IgD-negative memory B cell (primary cell): ENCODE results near the gene STON2. TPM values are rescaled to one million over a fixed set of nuclear protein-coding genes. Genes with fewer than 3 reads are reported as not detected.
"Not testable (repeated sequence)": the region's sequence is repeated elsewhere in the genome, so short reads cannot be mapped to it uniquely, and the experiment has no call there.

Source experiments
- H3K27ac Mint-ChIP-seq, 3 donors: one replicate each; pipeline ENCODE4 v1.8.0; 2020 to 2022; ENCODE audit warnings: mild to moderate bottlenecking in 3 of 3, mixed read lengths in 3 of 3, moderate library complexity in 1 of 3
- H3K27me3 Mint-ChIP-seq: one replicate; pipeline ENCODE4 v1.8.0; 2021; ENCODE audit warnings: mixed read lengths
- H3K36me3 Mint-ChIP-seq: one replicate; pipeline ENCODE4 v1.8.0; 2020; ENCODE audit warnings: mild to moderate bottlenecking, mixed read lengths
- H3K4me1 Mint-ChIP-seq, 3 donors: one replicate each; pipeline ENCODE4 v1.8.0; 2020 to 2022; ENCODE audit warnings: mixed read lengths in 3 of 3, mild to moderate bottlenecking in 1 of 3
- H3K4me3 Mint-ChIP-seq, 4 donors: one replicate each; pipeline ENCODE4 v1.8.0; 2020 to 2022; ENCODE audit warnings: mild to moderate bottlenecking in 4 of 4, mixed read lengths in 4 of 4, moderate library complexity in 3 of 4
- H3K9me3 Mint-ChIP-seq, 3 donors: one replicate each; pipeline ENCODE4 v1.8.0; 2020 to 2021; ENCODE audit warnings: mixed read lengths in 3 of 3, mild to moderate bottlenecking in 1 of 3
- polyA plus RNA-seq: library from polyadenylated mRNA; unstranded; fragments of 300-500 nt; fragmentation: Illumina TruSeq; gene quantifications from one replicate; pipeline ENCODE4 v1.2.3, GENCODE V29; 2021

Gene STON2
- polyA plus RNA-seq, 1 donor from 2014 or later: 0.69 TPM

GRCh38 chr14:81269979-81270375 lies 130.1 kb downstream of the STON2 start:
- Mint-ChIP-seq H3K27ac (no peak overlapping the region), H3K9me3 (no peaks in the 10 kb centered on the region), H3K4me3 (no peak overlapping the region), H3K4me1 (no peaks in the 10 kb centered on the region), H3K36me3 (no peaks in the 10 kb centered on the region), H3K27me3 (peaks cover 6% of the 10 kb centered on the region)

GRCh38 chr14:81269100-81269978 lies 130.8 kb downstream of the STON2 start:
- Mint-ChIP-seq H3K4me3 (no peak overlapping the region), H3K27me3 (peaks cover 6% of the 10 kb centered on the region), H3K27ac (no peak overlapping the region), H3K9me3 (no peaks in the 10 kb centered on the region), H3K4me1 (no peaks in the 10 kb centered on the region), H3K36me3 (no peaks in the 10 kb centered on the region)

GRCh38 chr14:81268016-81268416 lies 132.1 kb downstream of the STON2 start:
- Mint-ChIP-seq H3K27me3 (peaks cover 4% of the 10 kb centered on the region), H3K27ac (no peak overlapping the region), H3K9me3 (no peaks in the 10 kb centered on the region), H3K36me3 (no peaks in the 10 kb centered on the region), H3K4me3 (no peak overlapping the region), H3K4me1 (no peaks in the 10 kb centered on the region)

GRCh38 chr14:81265636-81266169 lies 134.4 kb downstream of the STON2 start:
- H3K27ac Mint-ChIP-seq: no peak overlapping the region
- H3K27me3 Mint-ChIP-seq: peaks cover 15% of the 10 kb centered on the region
- no peaks in the 10 kb centered on the region for H3K9me3 Mint-ChIP-seq
- peak overlapping the region in 1 of 4 donors; percentile 18 for H3K4me3 Mint-ChIP-seq
- no peaks in the 10 kb centered on the region for H3K36me3 Mint-ChIP-seq
- H3K4me1 Mint-ChIP-seq: no peaks in the 10 kb centered on the region

GRCh38 chr14:81264671-81265070 lies 135.5 kb downstream of the STON2 start:
- Mint-ChIP-seq H3K4me3 (no peak overlapping the region), H3K36me3 (no peaks in the 10 kb centered on the region), H3K9me3 (no peaks in the 10 kb centered on the region)

GRCh38 chr14:81263777-81264410 lies 136.2 kb downstream of the STON2 start:
- H3K36me3 Mint-ChIP-seq: peaks cover 2% of the 10 kb centered on the region
- H3K27me3 Mint-ChIP-seq: peaks cover 23% of the 10 kb centered on the region
- H3K9me3 Mint-ChIP-seq: peaks cover 0 to 2% (median 0%) of the 10 kb centered on the region in 3 donors
- H3K4me3 Mint-ChIP-seq: no peak overlapping the region
- H3K4me1 Mint-ChIP-seq: no peaks in the 10 kb centered on the region
- H3K27ac Mint-ChIP-seq: no peak overlapping the region

More at GRCh38 chr14:81264671-81265070, 135.5 kb downstream of the STON2 start:
- no peaks in the 10 kb centered on the region for H3K4me1 Mint-ChIP-seq
- no peak overlapping the region for H3K27ac Mint-ChIP-seq
- peaks cover 20% of the 10 kb centered on the region for H3K27me3 Mint-ChIP-seq

- H3K4me1 Mint-ChIP-seq: peaks cover 5 to 7% (median 6%) of the 10 kb centered on the region in 3 donors
- peaks cover 22% of the 10 kb centered on the region for H3K27me3 Mint-ChIP-seq
- peaks cover 0 to 2% (median 0%) of the 10 kb centered on the region in 3 donors for H3K9me3 Mint-ChIP-seq
- H3K36me3 Mint-ChIP-seq: peaks cover 2% of the 10 kb centered on the region
- H3K27ac Mint-ChIP-seq: no peak overlapping the region
- H3K4me3 Mint-ChIP-seq: no peak overlapping the region
Measured at GRCh38 chr14:81261176-81261575, 138.9 kb downstream of the STON2 start.

GRCh38 chr14:81260732-81261131 lies 139.4 kb downstream of the STON2 start:
- Mint-ChIP-seq H3K36me3 (peaks cover 2% of the 10 kb centered on the region), H3K27me3 (peaks cover 22% of the 10 kb centered on the region), H3K27ac (no peak overlapping the region), H3K9me3 (peaks cover 0 to 2% (median 0%) of the 10 kb centered on the region in 3 donors), H3K4me3 (no peak overlapping the region), H3K4me1 (peaks cover 6 to 7% (median 6%) of the 10 kb centered on the region in 3 donors)

- peaks cover 15% of the 10 kb centered on the region for H3K27me3 Mint-ChIP-seq
- peaks cover 6 to 8% (median 7%) of the 10 kb centered on the region in 3 donors for H3K4me1 Mint-ChIP-seq
- peak overlapping the region in 1 of 3 donors; percentile 20 for H3K27ac Mint-ChIP-seq
- peaks cover 0 to 5% (median 0%) of the 10 kb centered on the region in 3 donors for H3K9me3 Mint-ChIP-seq
- peaks cover 3% of the 10 kb centered on the region for H3K36me3 Mint-ChIP-seq
- no peak overlapping the region for H3K4me3 Mint-ChIP-seq
Measured at GRCh38 chr14:81256289-81256960, 143.7 kb downstream of the STON2 start.

GRCh38 chr14:81252278-81252677 lies 147.8 kb downstream of the STON2 start:
- no peak overlapping the region for H3K4me3 Mint-ChIP-seq
- H3K27ac Mint-ChIP-seq: no peak overlapping the region
- peaks cover 2% of the 10 kb centered on the region for H3K27me3 Mint-ChIP-seq
- peaks cover 1% of the 10 kb centered on the region for H3K36me3 Mint-ChIP-seq
- peaks cover 6 to 8% (median 7%) of the 10 kb centered on the region in 3 donors for H3K4me1 Mint-ChIP-seq
- H3K9me3 Mint-ChIP-seq: peaks cover 0 to 3% (median 2%) of the 10 kb centered on the region in 3 donors

- Mint-ChIP-seq H3K27me3 (peaks cover 1% of the 10 kb centered on the region), H3K4me1 (no peaks in the 10 kb centered on the region), H3K4me3 (no peak overlapping the region), H3K27ac (no peak overlapping the region), H3K36me3 (no peaks in the 10 kb centered on the region), H3K9me3 (peaks cover 4 to 14% (median 10%) of the 10 kb centered on the region in 3 donors)
Measured at GRCh38 chr14:81247271-81247766, 152.8 kb downstream of the STON2 start.

GRCh38 chr14:81246461-81247270 lies 153.5 kb downstream of the STON2 start:
- no peaks in the 10 kb centered on the region for H3K36me3 Mint-ChIP-seq
- peaks cover 2% of the 10 kb centered on the region for H3K27me3 Mint-ChIP-seq
- no peak overlapping the region for H3K4me3 Mint-ChIP-seq
- no peaks in the 10 kb centered on the region for H3K4me1 Mint-ChIP-seq
- peaks cover 5 to 14% (median 12%) of the 10 kb centered on the region in 3 donors for H3K9me3 Mint-ChIP-seq
- no peak overlapping the region for H3K27ac Mint-ChIP-seq

- H3K27me3 Mint-ChIP-seq: peaks cover 2% of the 10 kb centered on the region
- no peak overlapping the region for H3K4me3 Mint-ChIP-seq
- no peak overlapping the region for H3K27ac Mint-ChIP-seq
Measured at GRCh38 chr14:81245771-81246170, 154.4 kb downstream of the STON2 start.

GRCh38 chr14:81244431-81244830 lies 155.7 kb downstream of the STON2 start:
- peaks cover 3 to 14% (median 12%) of the 10 kb centered on the region in 3 donors for H3K9me3 Mint-ChIP-seq
- not testable (repeated sequence) for H3K4me1 Mint-ChIP-seq, H3K4me3 Mint-ChIP-seq, H3K27me3 Mint-ChIP-seq, H3K27ac Mint-ChIP-seq, H3K36me3 Mint-ChIP-seq

More at GRCh38 chr14:81245771-81246170, 154.4 kb downstream of the STON2 start:
- Mint-ChIP-seq H3K9me3 (peaks cover 5 to 14% (median 12%) of the 10 kb centered on the region in 3 donors), H3K4me1 (no peaks in the 10 kb centered on the region), H3K36me3 (peaks cover under 1% of the 10 kb centered on the region)
